Activated CD4-positive, alpha-beta memory T cell treated with anti-CD3 and anti-CD28 coated beads, Interleukin-2, amount 10 ng/mL, durations not matched to agents 7 days and 5 days (primary cell): Measurements from ENCODE around the gene ROR2. TPM values are rescaled to one million over a fixed set of nuclear protein-coding genes. Genes with fewer than 3 reads are reported as not detected.

Source experiments
- CTCF ChIA-PET: fragments of 350-600 bp; sonication (Branson Sonifier 250); formaldehyde crosslinking; loops from one replicate; lab custom pipeline; 2021; ENCODE audit warnings: antibody characterized with exemption, inconsistent platforms; lab: Charles Lee
- POLR2A ChIA-PET: fragments of 350-600 bp; sonication (Branson Sonifier 250); formaldehyde crosslinking; loops from one replicate; lab custom pipeline; 2021; ENCODE audit warnings: antibody characterized with exemption; lab: Charles Lee
- DNase-seq: peaks from one replicate; pipeline ENCODE4 v3.0.0-alpha.2; 2020
- H3K27ac Mint-ChIP-seq: one replicate; pipeline ENCODE4 v1.8.0; 2021; ENCODE audit warnings: mild to moderate bottlenecking, mixed read lengths
- H3K27me3 Mint-ChIP-seq: one replicate; pipeline ENCODE4 v1.8.0; 2021; ENCODE audit warnings: mixed read lengths
- H3K36me3 Mint-ChIP-seq: one replicate; pipeline ENCODE4 v1.8.0; 2021; ENCODE audit warnings: low read depth, mixed read lengths
- H3K4me1 Mint-ChIP-seq: one replicate; pipeline ENCODE4 v1.8.0; 2021; ENCODE audit warnings: mixed read lengths
- H3K4me3 Mint-ChIP-seq: one replicate; pipeline ENCODE4 v1.8.0; 2021; ENCODE audit warnings: mild to moderate bottlenecking, mixed read lengths
- H3K9me3 Mint-ChIP-seq: one replicate; pipeline ENCODE4 v1.8.0; 2021; ENCODE audit warnings: mixed read lengths
- total RNA-seq, 2 experiments: library from RNA; stranded (reverse); gene quantifications; one replicate each; pipeline ENCODE4 v1.2.3, GENCODE V29; 2021

The ROR2 gene
- total RNA-seq, 2 experiments from 2014 or later = 2.1 TPM

GRCh38 chr9:91789941-91790340 lies 160.1 kb downstream of the ROR2 start:
- CTCF ChIA-PET = interaction anchor here (1.2 kb wide), 1 partner anchor 165 kb away, joined by 3 read pairs; no protein-coding TSS in a partner anchor
- no peak overlapping the region for H3K27ac Mint-ChIP-seq

GRCh38 chr9:91787931-91788330 lies 162.1 kb downstream of the ROR2 start:
- CTCF ChIA-PET = no interaction called here
- DNase-seq = no peak
- POLR2A ChIA-PET = interaction anchor here (0.7 kb wide), 1 partner anchor 456 kb away, joined by 3 read pairs; no protein-coding TSS in a partner anchor
- Mint-ChIP-seq H3K27me3 (peaks cover 13% of the 10 kb centered on the region), H3K4me1 (peaks cover 14% of the 10 kb centered on the region), H3K9me3 (no peaks in the 10 kb centered on the region), H3K27ac (no peak overlapping the region), H3K36me3 (no peaks in the 10 kb centered on the region), H3K4me3 (no peak overlapping the region)

More at GRCh38 chr9:91789941-91790340, 160.1 kb downstream of the ROR2 start:
- POLR2A ChIA-PET = interaction anchor here (0.5 kb wide), 1 partner anchor 9 kb away, joined by 3 read pairs; no protein-coding TSS in a partner anchor
- Mint-ChIP-seq H3K4me3 (no peak overlapping the region), H3K9me3 (no peaks in the 10 kb centered on the region), H3K36me3 (no peaks in the 10 kb centered on the region), H3K27me3 (peaks cover 6% of the 10 kb centered on the region), H3K4me1 (peaks cover 4% of the 10 kb centered on the region)
- DNase-seq = no peak

- no peaks in the 10 kb centered on the region for H3K9me3 Mint-ChIP-seq
- H3K27ac Mint-ChIP-seq = no peak overlapping the region
- H3K27me3 Mint-ChIP-seq = peaks cover 11% of the 10 kb centered on the region
- CTCF ChIA-PET = no interaction called here
- no peak overlapping the region for H3K4me3 Mint-ChIP-seq
- H3K4me1 Mint-ChIP-seq = peaks cover 17% of the 10 kb centered on the region
- POLR2A ChIA-PET = no interaction called here
- DNase-seq = no peak
- no peaks in the 10 kb centered on the region for H3K36me3 Mint-ChIP-seq
Measured at GRCh38 chr9:91786132-91786896, 163.7 kb downstream of the ROR2 start.

GRCh38 chr9:91785447-91785842 lies 164.6 kb downstream of the ROR2 start:
- Mint-ChIP-seq H3K4me1 (peaks cover 17% of the 10 kb centered on the region), H3K27ac (no peak overlapping the region)
- POLR2A ChIA-PET = no interaction called here

GRCh38 chr9:91784673-91785446 lies 165.2 kb downstream of the ROR2 start:
- DNase-seq = no peak
- H3K27me3 Mint-ChIP-seq = peaks cover 15% of the 10 kb centered on the region
- CTCF ChIA-PET = no interaction called here
- H3K4me3 Mint-ChIP-seq = no peak overlapping the region
- no peak overlapping the region for H3K27ac Mint-ChIP-seq
- H3K9me3 Mint-ChIP-seq = no peaks in the 10 kb centered on the region
- no peaks in the 10 kb centered on the region for H3K36me3 Mint-ChIP-seq
- peaks cover 17% of the 10 kb centered on the region for H3K4me1 Mint-ChIP-seq
- POLR2A ChIA-PET = no interaction called here

More at GRCh38 chr9:91785447-91785842, 164.6 kb downstream of the ROR2 start:
- CTCF ChIA-PET = no interaction called here
- Mint-ChIP-seq H3K9me3 (no peaks in the 10 kb centered on the region), H3K27me3 (peaks cover 15% of the 10 kb centered on the region), H3K36me3 (no peaks in the 10 kb centered on the region), H3K4me3 (no peak overlapping the region)
- DNase-seq = no peak

- POLR2A ChIA-PET = no interaction called here
- H3K9me3 Mint-ChIP-seq = no peaks in the 10 kb centered on the region
- CTCF ChIA-PET = no interaction called here
- DNase-seq = no peak
- H3K4me1 Mint-ChIP-seq = peaks cover 17% of the 10 kb centered on the region
- H3K27me3 Mint-ChIP-seq = peaks cover 15% of the 10 kb centered on the region
- H3K27ac Mint-ChIP-seq = no peak overlapping the region
- no peaks in the 10 kb centered on the region for H3K36me3 Mint-ChIP-seq
- H3K4me3 Mint-ChIP-seq = no peak overlapping the region
Measured at GRCh38 chr9:91783876-91784672, 166.0 kb downstream of the ROR2 start.

- H3K27me3 Mint-ChIP-seq = peaks cover 15% of the 10 kb centered on the region
- H3K27ac Mint-ChIP-seq = no peak overlapping the region
- no peak overlapping the region for H3K4me3 Mint-ChIP-seq
- H3K4me1 Mint-ChIP-seq = peaks cover 17% of the 10 kb centered on the region
- CTCF ChIA-PET = no interaction called here
- no peaks in the 10 kb centered on the region for H3K36me3 Mint-ChIP-seq
- no peaks in the 10 kb centered on the region for H3K9me3 Mint-ChIP-seq
- POLR2A ChIA-PET = no interaction called here
- DNase-seq = no peak
Measured at GRCh38 chr9:91783411-91783810, 166.6 kb downstream of the ROR2 start.

GRCh38 chr9:91782708-91783214 lies 167.3 kb downstream of the ROR2 start:
- Mint-ChIP-seq H3K4me3 (no peak overlapping the region), H3K9me3 (no peaks in the 10 kb centered on the region), H3K4me1 (peaks cover 17% of the 10 kb centered on the region), H3K27ac (no peak overlapping the region), H3K27me3 (peaks cover 11% of the 10 kb centered on the region), H3K36me3 (no peaks in the 10 kb centered on the region)
- DNase-seq = no peak
- CTCF ChIA-PET = interaction anchor here (1.0 kb wide), 1 partner anchor 166 kb away, joined by 3 read pairs; no protein-coding TSS in a partner anchor
- POLR2A ChIA-PET = interaction anchor here (2.0 kb wide), 1 partner anchor 9 kb away, joined by 7 read pairs; no protein-coding TSS in a partner anchor

- DNase-seq = no peak
- H3K4me1 Mint-ChIP-seq = peaks cover 19% of the 10 kb centered on the region
- H3K9me3 Mint-ChIP-seq = no peaks in the 10 kb centered on the region
- H3K27me3 Mint-ChIP-seq = peaks cover 15% of the 10 kb centered on the region
- no peak overlapping the region for H3K4me3 Mint-ChIP-seq
- H3K27ac Mint-ChIP-seq = no peak overlapping the region
- H3K36me3 Mint-ChIP-seq = no peaks in the 10 kb centered on the region
- CTCF ChIA-PET = interaction anchor here (1.0 to 2.0 kb wide), 3 partner anchors 23 to 168 kb away, joined by 3 to 4 read pairs (median 4); partner anchors contain the start of gene ROR2
- POLR2A ChIA-PET = interaction anchor here (2.0 kb wide), 1 partner anchor 10 kb away, joined by 7 read pairs; no protein-coding TSS in a partner anchor
Measured at GRCh38 chr9:91781906-91782305, 168.1 kb downstream of the ROR2 start.

- peaks cover 22% of the 10 kb centered on the region for H3K27me3 Mint-ChIP-seq
- no peaks in the 10 kb centered on the region for H3K9me3 Mint-ChIP-seq
- no peak overlapping the region for H3K4me3 Mint-ChIP-seq
- no peaks in the 10 kb centered on the region for H3K36me3 Mint-ChIP-seq
- no peak for DNase-seq
- ChIA-PET POLR2A (interaction anchor here (2.0 kb wide), 1 partner anchor 11 kb away, joined by 7 read pairs; no protein-coding TSS in a partner anchor), CTCF (interaction anchor here (1.2 to 2.0 kb wide), 2 partner anchors 23 to 169 kb away, joined by 4 read pairs; partner anchors contain the start of gene ROR2)
- no peak overlapping the region for H3K27ac Mint-ChIP-seq
- peaks cover 27% of the 10 kb centered on the region for H3K4me1 Mint-ChIP-seq
Measured at GRCh38 chr9:91781116-91781515, 168.9 kb downstream of the ROR2 start.

GRCh38 chr9:91778031-91778430 lies 172.0 kb downstream of the ROR2 start:
- Mint-ChIP-seq H3K4me3 (no peak overlapping the region), H3K27ac (no peak overlapping the region), H3K27me3 (peaks cover 24% of the 10 kb centered on the region), H3K36me3 (no peaks in the 10 kb centered on the region), H3K4me1 (peaks cover 19% of the 10 kb centered on the region), H3K9me3 (no peaks in the 10 kb centered on the region)
- CTCF ChIA-PET = interaction anchor here (1.1 kb wide), 1 partner anchor 177 kb away, joined by 5 read pairs; no protein-coding TSS in a partner anchor
- no peak for DNase-seq
- POLR2A ChIA-PET = interaction anchor here (1.0 kb wide), 1 partner anchor 175 kb away, joined by 3 read pairs; no protein-coding TSS in a partner anchor

- DNase-seq = no peak
- Mint-ChIP-seq H3K27ac (no peak overlapping the region), H3K27me3 (peaks cover 26% of the 10 kb centered on the region), H3K9me3 (no peaks in the 10 kb centered on the region), H3K36me3 (no peaks in the 10 kb centered on the region), H3K4me3 (no peak overlapping the region), H3K4me1 (peaks cover 12% of the 10 kb centered on the region)
- ChIA-PET CTCF (interaction anchor here (0.9 to 2.5 kb wide), 4 partner anchors 18 to 862 kb away, joined by 3 to 21 read pairs (median 6); partner anchors contain the start of gene ROR2), POLR2A (no interaction called here)
Measured at GRCh38 chr9:91777292-91777830, 172.7 kb downstream of the ROR2 start.
